A549 (cell line): ENCODE measurements around the gene ZNF804B. TPM values are rescaled to one million over a fixed set of nuclear protein-coding genes. Genes with fewer than 3 reads are reported as not detected.

Experiments
- ATAC-seq, 2 experiments: fragments of 200-7000 bp in 1 of 2; fragments of >200 bp in 1 of 2; cut with Nextera tagmentation in 1 of 2; cut with Tn5 transposase in 1 of 2; 3 replicates each; pipeline versions ENCODE4 v1.8.0 to v1.9.1; 2018 to 2020; ENCODE audit warnings: mild to moderate bottlenecking in 1 of 2, moderate library complexity in 1 of 2
- CTCF ChIA-PET: fragments of 300-600 bp; sonication (Branson Sonifier 250); formaldehyde crosslinking; extraction: SDS; loops from one replicate; lab custom pipeline; 2021; ENCODE audit warnings: antibody characterized with exemption, inconsistent platforms; lab: Yijun Ruan, JAX
- POLR2A ChIA-PET: fragments of 350-600 bp; formaldehyde crosslinking; extraction: SDS; loops from one replicate; lab custom pipeline; 2021; ENCODE audit warnings: antibody characterized with exemption, inconsistent platforms; lab: Yijun Ruan, JAX
- DNase-seq, 2 experiments: peaks; one replicate each; pipeline versions ENCODE4 v3.0.0 to v3.0.0-alpha.2; 2011 to 2016; ENCODE audit warnings: low read depth in 1 of 2, low spot score in 1 of 2
- FAIRE-seq: peaks from 2 replicates; lab custom pipeline; 2011; peaks lifted over from hg19 to GRCh38; lab: Jason Lieb, UNC
- H3K27ac ChIP-seq, 2 experiments: fragments of >200 bp; sonication (Bioruptor Twin); formaldehyde crosslinking; 3 replicates each; pipeline ENCODE4 v1.5.1; 2016 to 2017
- H3K4me1 ChIP-seq: fragments of >200 bp; sonication (Bioruptor Twin); formaldehyde crosslinking; 3 replicates; pipeline ENCODE4 v1.6.1; 2016
- H3K4me2 ChIP-seq: fragments of >200 bp; sonication (Bioruptor Twin); formaldehyde crosslinking; 3 replicates; pipeline ENCODE4 v1.6.1; 2016
- H3K4me3 ChIP-seq: fragments of >200 bp; sonication (Bioruptor Twin); formaldehyde crosslinking; 3 replicates; pipeline ENCODE4 v1.5.1; 2016
- H3K9me3 ChIP-seq: fragments of >200 bp; sonication (Bioruptor Twin); formaldehyde crosslinking; 3 replicates; pipeline ENCODE4 v1.6.1; 2016
- BCL3 ChIP-seq: fragments of >200 bp; sonication (Bioruptor Twin); formaldehyde crosslinking; IDR thresholded peaks from 3 replicates; pipeline ENCODE4 v1.6.1; 2016
- BHLHE40 ChIP-seq: IDR thresholded peaks from 2 replicates; pipeline ENCODE4 v1.6.1; 2012; ENCODE audit warnings: low read depth, low read length, inconsistent platforms
- CBX2 ChIP-seq: fragments of 200-600 bp; sonication (generic); IDR thresholded peaks from 2 replicates; pipeline ENCODE4 v1.6.1; 2016; ENCODE audit warnings: low read depth, mild to moderate bottlenecking, borderline replicate concordance
- CHD4 ChIP-seq: fragments of 200-600 bp; sonication (generic); IDR thresholded peaks from 2 replicates; pipeline ENCODE4 v1.6.1; 2016; ENCODE audit warnings: antibody characterized with exemption, mild to moderate bottlenecking, borderline replicate concordance
- EHF ChIP-seq: fragments of 250-450 bp; sonication (Bioruptor Pico); IDR thresholded peaks from 2 replicates; pipeline ENCODE4 v1.5.0; 2020; ENCODE audit warnings: mild to moderate bottlenecking
- EHMT2 ChIP-seq: fragments of 200-600 bp; sonication (generic); IDR thresholded peaks from 2 replicates; pipeline ENCODE4 v1.6.1; 2016; ENCODE audit warnings: antibody characterized with exemption, low read depth, mild to moderate bottlenecking, moderate library complexity
- EP300 ChIP-seq, 2 experiments: fragments of >200 bp; sonication (Bioruptor Twin); formaldehyde crosslinking; IDR thresholded peaks; 2 replicates in 1 of 2; 3 replicates in 1 of 2; pipeline ENCODE4 v1.6.1; 2016 to 2017
- FOSB ChIP-seq: fragments of 250-450 bp; sonication (Bioruptor Pico); IDR thresholded peaks from 2 replicates; pipeline ENCODE4 v1.5.0; 2020; ENCODE audit warnings: mild to moderate bottlenecking, moderate library complexity
- HES2 ChIP-seq: fragments of >200 bp; sonication (Bioruptor Twin); formaldehyde crosslinking; IDR thresholded peaks from 2 replicates; pipeline ENCODE4 v1.6.1; 2016
- HEYL ChIP-seq: fragments of 250-450 bp; sonication (Bioruptor Pico); IDR thresholded peaks from 2 replicates; pipeline ENCODE4 v1.8.0; 2021; ENCODE audit warnings: mild to moderate bottlenecking, moderate library complexity
- HMGXB4 ChIP-seq: fragments of 250-450 bp; sonication (Bioruptor Pico); IDR thresholded peaks from 2 replicates; pipeline ENCODE4 v1.5.0; 2021; ENCODE audit warnings: mild to moderate bottlenecking, moderate library complexity, borderline replicate concordance
- HOXA7 ChIP-seq: fragments of 250-450 bp; sonication (Bioruptor Pico); IDR thresholded peaks from 2 replicates; pipeline ENCODE4 v1.5.0; 2020; ENCODE audit warnings: mild to moderate bottlenecking, moderate library complexity
- HOXB5 ChIP-seq: fragments of 250-450 bp; sonication (Bioruptor Pico); IDR thresholded peaks from 2 replicates; pipeline ENCODE4 v1.5.0; 2020; ENCODE audit warnings: mild to moderate bottlenecking, moderate library complexity
- JUNB ChIP-seq: fragments of >200 bp; sonication (Bioruptor Twin); formaldehyde crosslinking; IDR thresholded peaks from 2 replicates; pipeline ENCODE4 v1.6.1; 2016
- KDM1A ChIP-seq: fragments of 200-600 bp; sonication (generic); IDR thresholded peaks from 2 replicates; pipeline ENCODE4 v1.6.1; 2016; ENCODE audit warnings: low read depth, mild to moderate bottlenecking
- KDM5A ChIP-seq: fragments of 200-600 bp; sonication (generic); IDR thresholded peaks from 2 replicates; pipeline ENCODE4 v1.6.1; 2016; ENCODE audit warnings: antibody characterized with exemption, mild to moderate bottlenecking
- MAFK ChIP-seq: fragments of 450-650 bp; IDR thresholded peaks from 2 replicates; pipeline ENCODE4 v1.6.1; 2014; ENCODE audit not compliant: partially characterized antibody
- MAX ChIP-seq: IDR thresholded peaks from 2 replicates; pipeline ENCODE4 v1.6.1; 2012
- MAZ ChIP-seq: fragments of 150-350 bp; IDR thresholded peaks from 2 replicates; pipeline ENCODE4 v1.6.1; 2014; ENCODE audit warnings: antibody characterized with exemption, low read depth, low read length, borderline replicate concordance
- NR3C1 ChIP-seq: fragments of >200 bp; sonication (Bioruptor Twin); formaldehyde crosslinking; IDR thresholded peaks from 3 replicates; pipeline ENCODE4 v1.6.1; 2017
- PHF8 ChIP-seq: fragments of 200-600 bp; sonication (generic); IDR thresholded peaks from 2 replicates; pipeline ENCODE4 v1.6.1; 2016; ENCODE audit warnings: low read depth, mild to moderate bottlenecking, antibody characterized with exemption, moderate library complexity, borderline replicate concordance
- POLR2AphosphoS2 ChIP-seq: conservative IDR thresholded peaks from 2 replicates; pipeline ENCODE4 v1.6.1; 2012; ENCODE audit warnings: low read length, improper control_type of control experiment, inconsistent platforms
- RCOR1 ChIP-seq: fragments of 150-350 bp; IDR thresholded peaks from 2 replicates; pipeline ENCODE4 v1.6.1; 2014; ENCODE audit warnings: antibody characterized with exemption, low read length, low read depth
- SMC3 ChIP-seq: fragments of >200 bp; sonication (Bioruptor Twin); formaldehyde crosslinking; IDR thresholded peaks from 3 replicates; pipeline ENCODE4 v1.6.1; 2018; ENCODE audit warnings: inconsistent platforms
- ZC3H11A ChIP-seq: fragments of 450-650 bp; IDR thresholded peaks from 2 replicates; pipeline ENCODE4 v1.6.1; 2014; ENCODE audit warnings: antibody characterized with exemption, mild to moderate bottlenecking
- ZNF302 ChIP-seq: fragments of 250-450 bp; sonication (Bioruptor Pico); IDR thresholded peaks from 2 replicates; pipeline ENCODE4 v1.9.0; 2021; ENCODE audit warnings: inconsistent platforms, mild to moderate bottlenecking, moderate library complexity
- ZSCAN20 ChIP-seq: fragments of 250-450 bp; sonication (Bioruptor Pico); IDR thresholded peaks from 2 replicates; pipeline ENCODE4 v1.8.0; 2022; ENCODE audit warnings: mild to moderate bottlenecking, moderate library complexity
- WGBS: methylation state at CpG from one replicate; pipeline ENCODE4 v1.1.6; 2017; ENCODE audit errors: missing lambda C conversion rate; 5-methylcytosine and 5-hydroxymethylcytosine counted together
- polyA plus RNA-seq, 4 experiments: library from polyadenylated mRNA; depleted of rRNA in 3 of 4; stranded (reverse); fragments of >200 nt; fragmentation: RNase III in 1 of 4; extraction: RNeasy Plus Mini Kit Qiagen cat#74134 plus additional on column Dnase treatment in 1 of 4; gene quantifications; 2 replicates in 3 of 4; 3 replicates in 1 of 4; pipeline ENCODE4 v1.2.3, GENCODE V29; 2011 to 2017

Gene ZNF804B
- polyA plus RNA-seq, 2 of the 4 experiments (the other 2 are of a cell fraction), result not detected

GRCh38 chr7:88867158-88867557, 107.7 kb downstream of the ZNF804B start (continued):
- TF ChIP-seq HMGXB4 (CRISPR knock-in tag) (no peak), HOXA7 (CRISPR knock-in tag) (no peak), SMC3 (no peak), EP300 (IDR thresholded peaks at IDR 0.05) (no peak), MAZ (no peak), POLR2AphosphoS2 (no peak)
- TF ChIP-seq, all 56 proteins: peak for 0

GRCh38 chr7:88868456-88868855, 109.0 kb downstream of the ZNF804B start:
- H3K4me3 ChIP-seq, result no peak overlapping the region
- no peak for ATAC-seq
- no peaks in the 10 kb centered on the region for H3K9me3 ChIP-seq
- H3K4me2 ChIP-seq, result no peak overlapping the region
- H3K4me1 ChIP-seq, result no peaks in the 10 kb centered on the region
- 3% methylated on average over 1 of the region's 1 CpG for WGBS
- no peak for DNase-seq
- FAIRE-seq, result no peak
- no peak overlapping the region for H3K27ac ChIP-seq
- TF ChIP-seq ZNF302 (CRISPR knock-in tag) (no peak), ZC3H11A (no peak), KDM5A (no peak), HOXB5 (CRISPR knock-in tag) (no peak), RCOR1 (no peak), ZSCAN20 (CRISPR knock-in tag) (no peak), CHD4 (no peak), BHLHE40 (no peak), EHF (CRISPR knock-in tag) (no peak), BCL3 (no peak), CBX2 (no peak)
- TF ChIP-seq, all 56 proteins: peak for 0
- POLR2A ChIA-PET, result no interaction called here
- CTCF ChIA-PET, result interaction anchor here (0.7 kb wide), 1 partner anchor 84 kb away, joined by 3 read pairs; no protein-coding TSS in a partner anchor

GRCh38 chr7:88881136-88881535, 121.6 kb downstream of the ZNF804B start:
- ChIA-PET POLR2A (no interaction called here), CTCF (no interaction called here)
- TF ChIP-seq JUNB, result no peak
- TF ChIP-seq MAFK, result peak; percentile 9
- TF ChIP-seq MAX, result no peak
- Histone ChIP-seq H3K4me3 (no peak overlapping the region), H3K9me3 (no peaks in the 10 kb centered on the region), H3K4me1 (no peaks in the 10 kb centered on the region), H3K4me2 (no peak overlapping the region), H3K27ac (no peak overlapping the region)
- DNase-seq, result no peak
- no peak for ATAC-seq
- no peak for FAIRE-seq

- 15% methylated on average over 2 of the region's 2 CpGs for WGBS
- no peak overlapping the region for H3K27ac ChIP-seq
- H3K9me3 ChIP-seq, result no peaks in the 10 kb centered on the region; the same call in 2 of the 3 replicates
- FAIRE-seq, result no peak
- CTCF ChIA-PET, result no interaction called here
- H3K4me2 ChIP-seq, result no peak overlapping the region
- TF ChIP-seq NR3C1 (no peak), FOSB (no peak), KDM1A (no peak), HES2 (no peak), ZC3H11A (no peak), PHF8 (no peak), EHMT2 (no peak), HEYL (no peak)
- no peak for ATAC-seq
- POLR2A ChIA-PET, result no interaction called here
- no peak for DNase-seq
- no peak overlapping the region for H3K4me3 ChIP-seq
- no peaks in the 10 kb centered on the region for H3K4me1 ChIP-seq
Observed at GRCh38 chr7:88885131-88885530, 125.6 kb downstream of the ZNF804B start.
